ENCODE data around the gene FTL. TPM values are rescaled to one million over a fixed set of nuclear protein-coding genes. Genes with fewer than 3 reads are reported as not detected.

Gene FTL
- total and polyA plus RNA-seq, 2 donors (not counting 3 experiments of a cell fraction or from before 2014, with no cell fraction given) = 1,937 to 2,748 TPM

DNA sequence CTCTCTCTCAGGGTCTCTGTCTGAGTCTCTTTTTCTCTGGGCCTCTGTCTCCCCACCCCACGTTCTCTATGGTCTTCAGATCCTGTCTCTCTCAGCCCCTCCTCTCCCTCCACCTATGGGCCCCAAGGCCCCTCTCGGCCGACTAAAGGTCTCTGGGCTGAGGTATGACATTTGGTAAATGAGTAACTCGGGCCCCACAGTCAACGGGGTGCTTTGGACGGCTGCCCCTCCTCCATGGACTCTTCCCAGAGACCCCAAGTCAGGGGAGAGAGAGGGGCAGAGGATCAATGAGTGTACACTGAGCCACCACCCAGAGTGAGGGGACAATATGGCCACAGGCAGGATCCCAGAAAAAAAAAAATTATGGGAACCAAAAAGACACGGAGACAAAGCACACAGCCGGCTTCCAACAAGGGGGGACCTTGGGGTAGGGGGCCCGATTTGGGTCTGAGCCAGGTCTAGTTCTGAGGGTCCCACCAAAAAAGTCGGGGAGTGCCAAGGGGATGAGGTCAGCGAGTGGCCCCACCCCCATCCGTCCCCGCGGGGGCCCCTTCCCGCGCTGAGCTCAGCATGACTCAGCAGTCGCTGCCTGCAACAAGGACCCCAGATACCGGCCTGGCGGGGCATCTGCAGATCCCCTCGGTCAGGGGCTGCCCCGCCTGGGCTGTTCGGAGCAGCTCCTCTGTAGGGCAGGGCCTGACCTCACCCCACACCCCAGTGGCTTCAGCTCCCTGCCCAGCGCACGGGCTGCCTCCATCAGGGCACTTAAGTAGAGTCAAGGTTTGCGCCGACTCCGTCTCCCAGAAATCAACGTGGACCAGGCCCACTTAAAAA, 1.5 kb upstream of the FTL start:
- BruUV-seq (replicated peaks) = no TSS peak
- peak overlapping the region; percentile 63 for H3K9ac ChIP-seq (replicated peaks; ENCODE audit: extremely low read depth, insufficient read depth, low read length)
- DNase-seq (ENCODE audit: low read depth, low spot score) (peak; percentile 73), FAIRE-seq (peak; percentile 87)
- peaks cover 25% of the 10 kb centered on the region for H3K4me1 ChIP-seq (ENCODE audit: control insufficient read depth, extremely low read depth, insufficient read depth, low read length)
- TF ChIP-seq JUN (IDR thresholded peaks at IDR 0.05; ENCODE audit: borderline replicate concordance, insufficient read depth, insufficient read length, low read depth) (peak; percentile 46), FOS (IDR thresholded peaks at IDR 0.05; ENCODE audit: borderline replicate concordance, insufficient read depth, low read length) (peak; percentile 86), POLR2AphosphoS5 (IDR thresholded peaks at IDR 0.05; ENCODE audit: insufficient read depth, low read depth, low read length) (peak; percentile 84), EZH2 (IDR thresholded peaks at IDR 0.05; ENCODE audit: borderline replicate concordance, low read depth, low read length, severe bottlenecking) (no peak), POLR2A (IDR thresholded peaks at IDR 0.05; ENCODE audit: low read depth, low read length) (peak; percentile 58)
- H3K4me2 ChIP-seq (ENCODE audit: insufficient read depth, low read length) = peak overlapping the region; percentile 27
- no peaks in the 10 kb centered on the region for H3K27me3 ChIP-seq (ENCODE audit: control insufficient read depth in 2 of 2, insufficient read depth in 2 of 2, low read length in 2 of 2)
- no peak overlapping the region for H3K4me3 ChIP-seq (replicated peaks in 1 of 3; ENCODE audit: insufficient read depth in 1 of 3, low read depth in 1 of 3, low read length in 3 of 3)
- peak overlapping the region; percentile 97 for H3K27ac ChIP-seq (ENCODE audit: insufficient read depth, low read depth, low read length)
- intact Hi-C loops (cut with micrococcal nuclease) = loop anchor here (2.0 kb wide), 2 partner anchors 63 to 91 kb away; partner anchors contain the start of genes NUCB1 and PPP1R15A
- peaks cover 3% of the 10 kb centered on the region for H4K20me1 ChIP-seq (replicated peaks; ENCODE audit: control insufficient read depth, extremely low read depth, insufficient read depth, low read length)
- peaks cover 3 to 4% of the 10 kb centered on the region in 2 experiments for H3K36me3 ChIP-seq (ENCODE audit: control insufficient read depth in 2 of 2, extremely low read depth in 1 of 2, insufficient read depth in 2 of 2, low read length in 2 of 2)
- H3K79me2 ChIP-seq (ENCODE audit: control insufficient read depth, insufficient read depth, low read length) = peaks cover 16% of the 10 kb centered on the region
- POLR2A ChIA-PET = interaction anchor here (1.1 to 1.7 kb wide), 3 partner anchors 9 to 92 kb away, joined by 4 to 9 read pairs (median 4); partner anchors contain the start of genes BAX and PPP1R15A
- peak overlapping the region; percentile 37 for H2AFZ ChIP-seq (ENCODE audit: low read depth, low read length)
- no peaks in the 10 kb centered on the region for H3K9me1 ChIP-seq (replicated peaks; ENCODE audit: control insufficient read depth, extremely low read depth, insufficient read depth, low read length)
- no peaks in the 10 kb centered on the region for H3K9me3 ChIP-seq (replicated peaks; ENCODE audit: control insufficient read depth, insufficient read depth, low read length)
- dilution Hi-C loops (cut with MboI; ENCODE audit: extremely low pct_ligation_motif_present, low sequenced_read_pairs) = no loop called here
- CTCF ChIA-PET = interaction anchor here (0.6 to 1.0 kb wide), 3 partner anchors 11 to 128 kb away, joined by 3 read pairs; partner anchors contain the start of gene HSD17B14
